HepG2 (cell line): Measurements from ENCODE around the gene CHKA. TPM values are rescaled to one million over a fixed set of nuclear protein-coding genes. Genes with fewer than 3 reads are reported as not detected.

ENCODE experiments used
- EZH2 ChIP-seq: conservative IDR thresholded peaks from 2 replicates; pipeline ENCODE4 v1.6.1; 2012; ENCODE audit warnings: mild to moderate bottlenecking, low read depth, low read length, moderate library complexity
- FOXO1 ChIP-seq: sonication (generic); formaldehyde crosslinking; IDR thresholded peaks from 2 replicates; pipeline ENCODE4 v1.4.0; 2020; ENCODE audit warnings: missing genetic modification reagents
- HMG20A ChIP-seq: IDR thresholded peaks from 2 replicates; pipeline ENCODE4 v1.6.1; 2016; ENCODE audit warnings: borderline replicate concordance
- HNF4A ChIP-seq: sonication (generic); formaldehyde crosslinking; IDR thresholded peaks from 2 replicates; pipeline ENCODE4 v1.4.0; 2020; ENCODE audit warnings: missing genetic modification reagents
- JDP2 ChIP-seq: sonication (generic); formaldehyde crosslinking; IDR thresholded peaks from 2 replicates; pipeline ENCODE4 v1.8.1; 2022; ENCODE audit warnings: missing genetic modification reagents, borderline replicate concordance
- KDM5A ChIP-seq: fragments of 200-600 bp; sonication (generic); IDR thresholded peaks from 2 replicates; pipeline ENCODE4 v1.7.0; 2018; ENCODE audit warnings: antibody characterized with exemption, mild to moderate bottlenecking, low read length, borderline replicate concordance
- KMT2A ChIP-seq: sonication (generic); formaldehyde crosslinking; IDR thresholded peaks from 2 replicates; pipeline ENCODE4 v1.4.0; 2020; ENCODE audit warnings: missing genetic modification reagents
- NFRKB ChIP-seq: fragments of 450-650 bp; IDR thresholded peaks from 2 replicates; pipeline ENCODE4 v1.6.1; 2017
- SIX1 ChIP-seq: sonication (generic); formaldehyde crosslinking; IDR thresholded peaks from 2 replicates; pipeline ENCODE4 v1.4.0; 2020; ENCODE audit warnings: missing genetic modification reagents, borderline replicate concordance
- SMYD3 ChIP-seq: sonication (generic); formaldehyde crosslinking; IDR thresholded peaks from 2 replicates; pipeline ENCODE4 v1.8.1; 2023; ENCODE audit warnings: mild to moderate bottlenecking, missing genetic modification reagents
- ZMYM2 ChIP-seq: sonication (generic); formaldehyde crosslinking; IDR thresholded peaks from 2 replicates; pipeline ENCODE4 v1.8.0; 2022; ENCODE audit warnings: mild to moderate bottlenecking, missing genetic modification reagents
- ZNF235 ChIP-seq: sonication (generic); formaldehyde crosslinking; IDR thresholded peaks from 2 replicates; pipeline ENCODE4 v1.8.1; 2023; ENCODE audit warnings: mild to moderate bottlenecking, missing genetic modification reagents, borderline replicate concordance
- ZNF335 ChIP-seq: sonication (generic); formaldehyde crosslinking; IDR thresholded peaks from 2 replicates; pipeline ENCODE4 v1.4.0; 2020; ENCODE audit warnings: missing genetic modification reagents
- ZNF549 ChIP-seq: sonication (generic); formaldehyde crosslinking; IDR thresholded peaks from 2 replicates; pipeline ENCODE4 v1.5.0; 2020; ENCODE audit warnings: missing genetic modification reagents
- ZNF577 ChIP-seq: sonication (generic); formaldehyde crosslinking; IDR thresholded peaks from 2 replicates; pipeline ENCODE4 v1.4.0; 2020; ENCODE audit warnings: mild to moderate bottlenecking, low read depth, missing genetic modification reagents, borderline replicate concordance
- ZNF83 ChIP-seq: sonication (generic); formaldehyde crosslinking; IDR thresholded peaks from 2 replicates; pipeline ENCODE4 v1.4.0; 2020; ENCODE audit warnings: missing genetic modification reagents, mild to moderate bottlenecking, borderline replicate concordance
- polyA plus RNA-seq, 8 experiments: library from polyadenylated mRNA; depleted of rRNA in 3 of 8; stranded (reverse) in 7 of 8; unstranded in 1 of 8; fragments of >200 nt; fragmentation: Illumina TruSeq in 4 of 8; extraction: Trizol in 4 of 8; gene quantifications; 2 replicates each; pipeline versions ENCODE4 v1.2.1 to v1.2.3, GENCODE V29; 2011 to 2016; ENCODE audit warnings: low read depth in 4 of 8, missing spikeins in 1 of 8, mixed read lengths in 1 of 8; ENCODE audit not compliant: insufficient read depth in 1 of 8
- total RNA-seq, 5 experiments: library from RNA; depleted of rRNA; stranded (reverse); fragments of >200 nt; fragmentation: Illumina TruSeq; extraction: Trizol; gene quantifications; 2 replicates each; pipeline ENCODE4 v1.2.3, GENCODE V29; 2016; ENCODE audit warnings: low read depth in 1 of 5
- TF ChIP-seq, protein P1 (sequence below): sonication (generic); formaldehyde crosslinking; IDR thresholded peaks from 2 replicates; pipeline ENCODE4 v1.4.0; 2020; ENCODE audit warnings: missing genetic modification reagents
- TF ChIP-seq, protein P2 (sequence below): IDR thresholded peaks from 2 replicates; pipeline ENCODE4 v1.6.1; 2018; ENCODE audit warnings: missing genetic modification reagents
- TF ChIP-seq, protein P3 (sequence below): sonication (generic); formaldehyde crosslinking; IDR thresholded peaks from 2 replicates; pipeline ENCODE4 v1.5.1; 2020; ENCODE audit warnings: missing genetic modification reagents, mild to moderate bottlenecking, borderline replicate concordance
- TF ChIP-seq, protein P4 (sequence below): sonication (generic); formaldehyde crosslinking; conservative IDR thresholded peaks from 2 replicates; pipeline ENCODE4 v1.8.1; 2023; ENCODE audit warnings: missing genetic modification reagents
- TF ChIP-seq, protein P5 (sequence below): IDR thresholded peaks from 2 replicates; pipeline ENCODE4 v1.6.1; 2012; ENCODE audit warnings: low read length, improper control_type of control experiment

Gene CHKA
- total and polyA plus RNA-seq, 2 of the 13 experiments (the other 11 are each of a cell fraction or from before 2014, with no cell fraction given) = 71.6 to 92.7 TPM

DNA sequence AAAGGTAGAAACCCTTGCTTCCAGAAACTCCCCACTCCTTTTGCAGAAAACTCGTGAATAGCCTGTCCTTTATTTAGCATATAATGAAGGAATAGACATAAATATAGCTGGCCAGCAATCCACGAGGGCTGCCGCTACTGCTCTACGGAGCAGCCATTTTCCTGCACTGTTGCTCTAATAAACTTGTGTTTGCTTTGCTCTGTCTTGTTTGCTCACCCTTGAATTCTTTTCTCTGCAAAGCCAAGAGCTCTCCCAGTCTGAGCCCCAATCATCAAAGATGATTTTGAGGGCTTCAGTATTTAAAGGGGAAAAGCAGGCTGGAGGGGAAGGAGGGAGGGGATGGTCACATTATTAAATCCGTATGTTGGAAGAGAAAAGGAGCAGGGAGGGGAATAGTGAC, 16.6 kb upstream of the CHKA start (continued):
- TF ChIP-seq, protein P1, sequence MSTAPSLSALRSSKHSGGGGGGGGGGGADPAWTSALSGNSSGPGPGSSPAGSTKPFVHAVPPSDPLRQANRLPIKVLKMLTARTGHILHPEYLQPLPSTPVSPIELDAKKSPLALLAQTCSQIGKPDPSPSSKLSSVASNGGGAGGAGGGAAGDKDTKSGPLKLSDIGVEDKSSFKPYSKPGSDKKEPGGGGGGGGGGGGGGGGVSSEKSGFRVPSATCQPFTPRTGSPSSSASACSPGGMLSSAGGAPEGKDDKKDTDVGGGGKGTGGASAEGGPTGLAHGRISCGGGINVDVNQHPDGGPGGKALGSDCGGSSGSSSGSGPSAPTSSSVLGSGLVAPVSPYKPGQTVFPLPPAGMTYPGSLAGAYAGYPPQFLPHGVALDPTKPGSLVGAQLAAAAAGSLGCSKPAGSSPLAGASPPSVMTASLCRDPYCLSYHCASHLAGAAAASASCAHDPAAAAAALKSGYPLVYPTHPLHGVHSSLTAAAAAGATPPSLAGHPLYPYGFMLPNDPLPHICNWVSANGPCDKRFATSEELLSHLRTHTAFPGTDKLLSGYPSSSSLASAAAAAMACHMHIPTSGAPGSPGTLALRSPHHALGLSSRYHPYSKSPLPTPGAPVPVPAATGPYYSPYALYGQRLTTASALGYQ (CRISPR knock-in tag) = no peak
- peak; percentile 54; the same call in 1 of the 2 replicates for TF ChIP-seq HMG20A (CRISPR knock-in tag)
- TF ChIP-seq, protein P2, sequence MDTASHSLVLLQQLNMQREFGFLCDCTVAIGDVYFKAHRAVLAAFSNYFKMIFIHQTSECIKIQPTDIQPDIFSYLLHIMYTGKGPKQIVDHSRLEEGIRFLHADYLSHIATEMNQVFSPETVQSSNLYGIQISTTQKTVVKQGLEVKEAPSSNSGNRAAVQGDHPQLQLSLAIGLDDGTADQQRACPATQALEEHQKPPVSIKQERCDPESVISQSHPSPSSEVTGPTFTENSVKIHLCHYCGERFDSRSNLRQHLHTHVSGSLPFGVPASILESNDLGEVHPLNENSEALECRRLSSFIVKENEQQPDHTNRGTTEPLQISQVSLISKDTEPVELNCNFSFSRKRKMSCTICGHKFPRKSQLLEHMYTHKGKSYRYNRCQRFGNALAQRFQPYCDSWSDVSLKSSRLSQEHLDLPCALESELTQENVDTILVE (CRISPR knock-in tag) = 0 out of 2 replicates have a peak, but pooled peaks have one; percentile 51
- TF ChIP-seq, protein P3, sequence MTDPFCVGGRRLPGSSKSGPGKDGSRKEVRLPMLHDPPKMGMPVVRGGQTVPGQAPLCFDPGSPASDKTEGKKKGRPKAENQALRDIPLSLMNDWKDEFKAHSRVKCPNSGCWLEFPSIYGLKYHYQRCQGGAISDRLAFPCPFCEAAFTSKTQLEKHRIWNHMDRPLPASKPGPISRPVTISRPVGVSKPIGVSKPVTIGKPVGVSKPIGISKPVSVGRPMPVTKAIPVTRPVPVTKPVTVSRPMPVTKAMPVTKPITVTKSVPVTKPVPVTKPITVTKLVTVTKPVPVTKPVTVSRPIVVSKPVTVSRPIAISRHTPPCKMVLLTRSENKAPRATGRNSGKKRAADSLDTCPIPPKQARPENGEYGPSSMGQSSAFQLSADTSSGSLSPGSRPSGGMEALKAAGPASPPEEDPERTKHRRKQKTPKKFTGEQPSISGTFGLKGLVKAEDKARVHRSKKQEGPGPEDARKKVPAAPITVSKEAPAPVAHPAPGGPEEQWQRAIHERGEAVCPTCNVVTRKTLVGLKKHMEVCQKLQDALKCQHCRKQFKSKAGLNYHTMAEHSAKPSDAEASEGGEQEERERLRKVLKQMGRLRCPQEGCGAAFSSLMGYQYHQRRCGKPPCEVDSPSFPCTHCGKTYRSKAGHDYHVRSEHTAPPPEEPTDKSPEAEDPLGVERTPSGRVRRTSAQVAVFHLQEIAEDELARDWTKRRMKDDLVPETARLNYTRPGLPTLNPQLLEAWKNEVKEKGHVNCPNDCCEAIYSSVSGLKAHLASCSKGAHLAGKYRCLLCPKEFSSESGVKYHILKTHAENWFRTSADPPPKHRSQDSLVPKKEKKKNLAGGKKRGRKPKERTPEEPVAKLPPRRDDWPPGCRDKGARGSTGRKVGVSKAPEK (CRISPR knock-in tag) = no peak
- no peak for TF ChIP-seq ZMYM2 (CRISPR knock-in tag)
- TF ChIP-seq KDM5A = no peak
- 0 out of 2 replicates have a peak, but pooled peaks have one; percentile 40 for TF ChIP-seq KMT2A
- TF ChIP-seq, protein P4, sequence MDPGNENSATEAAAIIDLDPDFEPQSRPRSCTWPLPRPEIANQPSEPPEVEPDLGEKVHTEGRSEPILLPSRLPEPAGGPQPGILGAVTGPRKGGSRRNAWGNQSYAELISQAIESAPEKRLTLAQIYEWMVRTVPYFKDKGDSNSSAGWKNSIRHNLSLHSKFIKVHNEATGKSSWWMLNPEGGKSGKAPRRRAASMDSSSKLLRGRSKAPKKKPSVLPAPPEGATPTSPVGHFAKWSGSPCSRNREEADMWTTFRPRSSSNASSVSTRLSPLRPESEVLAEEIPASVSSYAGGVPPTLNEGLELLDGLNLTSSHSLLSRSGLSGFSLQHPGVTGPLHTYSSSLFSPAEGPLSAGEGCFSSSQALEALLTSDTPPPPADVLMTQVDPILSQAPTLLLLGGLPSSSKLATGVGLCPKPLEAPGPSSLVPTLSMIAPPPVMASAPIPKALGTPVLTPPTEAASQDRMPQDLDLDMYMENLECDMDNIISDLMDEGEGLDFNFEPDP (CRISPR knock-in tag) = no peak
- TF ChIP-seq ZNF577 (CRISPR knock-in tag) = no peak
- TF ChIP-seq HNF4A = no peak; the same call in 1 of the 2 replicates
- no peak for TF ChIP-seq FOXO1 (CRISPR knock-in tag)
- TF ChIP-seq SMYD3 (CRISPR knock-in tag) = no peak
- no peak for TF ChIP-seq ZNF235 (CRISPR knock-in tag)
- no peak for TF ChIP-seq EZH2
- no peak for TF ChIP-seq JDP2 (CRISPR knock-in tag)
- TF ChIP-seq ZNF549 = no peak
- TF ChIP-seq ZNF335 (CRISPR knock-in tag) = peak; percentile 37; the same call in 1 of the 2 replicates
- TF ChIP-seq, protein P5, sequence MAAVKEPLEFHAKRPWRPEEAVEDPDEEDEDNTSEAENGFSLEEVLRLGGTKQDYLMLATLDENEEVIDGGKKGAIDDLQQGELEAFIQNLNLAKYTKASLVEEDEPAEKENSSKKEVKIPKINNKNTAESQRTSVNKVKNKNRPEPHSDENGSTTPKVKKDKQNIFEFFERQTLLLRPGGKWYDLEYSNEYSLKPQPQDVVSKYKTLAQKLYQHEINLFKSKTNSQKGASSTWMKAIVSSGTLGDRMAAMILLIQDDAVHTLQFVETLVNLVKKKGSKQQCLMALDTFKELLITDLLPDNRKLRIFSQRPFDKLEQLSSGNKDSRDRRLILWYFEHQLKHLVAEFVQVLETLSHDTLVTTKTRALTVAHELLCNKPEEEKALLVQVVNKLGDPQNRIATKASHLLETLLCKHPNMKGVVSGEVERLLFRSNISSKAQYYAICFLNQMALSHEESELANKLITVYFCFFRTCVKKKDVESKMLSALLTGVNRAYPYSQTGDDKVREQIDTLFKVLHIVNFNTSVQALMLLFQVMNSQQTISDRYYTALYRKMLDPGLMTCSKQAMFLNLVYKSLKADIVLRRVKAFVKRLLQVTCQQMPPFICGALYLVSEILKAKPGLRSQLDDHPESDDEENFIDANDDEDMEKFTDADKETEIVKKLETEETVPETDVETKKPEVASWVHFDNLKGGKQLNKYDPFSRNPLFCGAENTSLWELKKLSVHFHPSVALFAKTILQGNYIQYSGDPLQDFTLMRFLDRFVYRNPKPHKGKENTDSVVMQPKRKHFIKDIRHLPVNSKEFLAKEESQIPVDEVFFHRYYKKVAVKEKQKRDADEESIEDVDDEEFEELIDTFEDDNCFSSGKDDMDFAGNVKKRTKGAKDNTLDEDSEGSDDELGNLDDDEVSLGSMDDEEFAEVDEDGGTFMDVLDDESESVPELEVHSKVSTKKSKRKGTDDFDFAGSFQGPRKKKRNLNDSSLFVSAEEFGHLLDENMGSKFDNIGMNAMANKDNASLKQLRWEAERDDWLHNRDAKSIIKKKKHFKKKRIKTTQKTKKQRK = no peak
- no peak for TF ChIP-seq NFRKB
- TF ChIP-seq ZNF83 (CRISPR knock-in tag) = no peak
- peak; percentile 33; the same call in 1 of the 2 replicates for TF ChIP-seq SIX1
